ENCODE measurements around the gene RBM41. TPM values are rescaled to one million over a fixed set of nuclear protein-coding genes. Genes with fewer than 3 reads are reported as not detected.
A peak's percentile ranks its signal among the peaks of the same experiment; 100 is the strongest.
"Not testable (repeated sequence)": the region's sequence is repeated elsewhere in the genome, so short reads cannot be mapped to it uniquely, and the experiment has no call there.

RBM41 gene
- polyA plus RNA-seq, 1 donor from 2014 or later = 11.0 TPM

DNA sequence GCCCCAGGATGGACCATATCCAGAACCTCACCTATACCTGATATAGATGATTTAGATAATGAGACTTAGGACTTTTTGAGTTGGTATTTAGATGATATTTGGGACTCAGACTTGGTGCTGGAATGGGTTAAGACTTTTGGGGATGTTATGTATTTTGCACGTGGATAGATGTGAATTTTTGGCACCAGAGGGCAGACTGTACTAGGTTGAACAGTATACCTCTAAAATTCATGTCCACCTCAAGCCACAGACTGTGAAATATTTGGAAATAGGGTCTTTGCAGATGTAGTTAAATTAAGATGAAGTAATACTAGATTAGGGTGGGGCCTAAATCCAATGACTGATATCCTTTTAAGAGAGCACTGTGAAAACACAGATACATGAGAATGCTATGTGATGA is 15.6 kb downstream of the RBM41 start:
- H3K9ac ChIP-seq (ENCODE audit: low read length) = no peak overlapping the region
- no peaks in the 10 kb centered on the region for H3K9me3 ChIP-seq (ENCODE audit: low read length)
- TF ChIP-seq POLR2AphosphoS5 (IDR thresholded peaks at IDR 0.05) = no peak
- TF ChIP-seq RAD21 (conservative IDR thresholded peaks at IDR 0.05) = peak; percentile 17
- no peak overlapping the region for H3K4me2 ChIP-seq (ENCODE audit: low read length)
- no peaks in the 10 kb centered on the region for H4K20me1 ChIP-seq (ENCODE audit: insufficient read depth)
- H3F3A ChIP-seq (ENCODE audit: insufficient read depth, low read length, poor library complexity, severe bottlenecking) = no peaks in the 10 kb centered on the region
- H3K79me2 ChIP-seq (replicated peaks; ENCODE audit: insufficient read depth, low read length) = no peaks in the 10 kb centered on the region
- no peak overlapping the region for H3K27ac ChIP-seq (ENCODE audit: low read length)
- no peak overlapping the region for H2AFZ ChIP-seq (ENCODE audit: low read depth, low read length)
- no peaks in the 10 kb centered on the region for H3K27me3 ChIP-seq (ENCODE audit: insufficient read depth, low read depth, low read length)
- no peaks in the 10 kb centered on the region for H3K36me3 ChIP-seq (ENCODE audit: insufficient read depth, low read length)
- no peak overlapping the region for H3K4me3 ChIP-seq (ENCODE audit: low read length)
- H3K9me2 ChIP-seq (ENCODE audit: insufficient read depth, low read length) = no peaks in the 10 kb centered on the region

- no peak overlapping the region for H3K4me2 ChIP-seq (ENCODE audit: low read length)
Observed at GRCh38 chrX:107076158-107076557, 42.5 kb downstream of the RBM41 start.

GRCh38 chrX:107057731-107058130 is 60.9 kb downstream of the RBM41 start:
- not testable (repeated sequence) for H2AFZ ChIP-seq (ENCODE audit: low read depth, low read length); H3K36me3 ChIP-seq (ENCODE audit: insufficient read depth, low read length); H3F3A ChIP-seq (ENCODE audit: insufficient read depth, low read length, poor library complexity, severe bottlenecking); H3K9me3 ChIP-seq (ENCODE audit: low read length); H3K79me2 ChIP-seq (replicated peaks; ENCODE audit: insufficient read depth, low read length); H4K20me1 ChIP-seq (ENCODE audit: insufficient read depth); H3K9ac ChIP-seq (ENCODE audit: low read length); H3K9me2 ChIP-seq (ENCODE audit: insufficient read depth, low read length); H3K4me2 ChIP-seq (ENCODE audit: low read length); H3K27me3 ChIP-seq (ENCODE audit: insufficient read depth, low read depth, low read length); H3K4me3 ChIP-seq (ENCODE audit: low read length); H3K27ac ChIP-seq (ENCODE audit: low read length)

More at GRCh38 chrX:107076158-107076557, 42.5 kb downstream of the RBM41 start:
- no peaks in the 10 kb centered on the region for H3K9me3 ChIP-seq (ENCODE audit: low read length)
- H3K9ac ChIP-seq (ENCODE audit: low read length) = no peak overlapping the region
- H3K4me3 ChIP-seq (ENCODE audit: low read length) = no peak overlapping the region
- no peaks in the 10 kb centered on the region for H3K79me2 ChIP-seq (replicated peaks; ENCODE audit: insufficient read depth, low read length)
- no peak overlapping the region for H2AFZ ChIP-seq (ENCODE audit: low read depth, low read length)
- no peaks in the 10 kb centered on the region for H3K36me3 ChIP-seq (ENCODE audit: insufficient read depth, low read length)
- H4K20me1 ChIP-seq (ENCODE audit: insufficient read depth) = no peaks in the 10 kb centered on the region
- H3K27ac ChIP-seq (ENCODE audit: low read length) = no peak overlapping the region
- H3F3A ChIP-seq (ENCODE audit: insufficient read depth, low read length, poor library complexity, severe bottlenecking) = no peaks in the 10 kb centered on the region
- no peaks in the 10 kb centered on the region for H3K27me3 ChIP-seq (ENCODE audit: insufficient read depth, low read depth, low read length)
- no peaks in the 10 kb centered on the region for H3K9me2 ChIP-seq (ENCODE audit: insufficient read depth, low read length)
- TF ChIP-seq EZH2 (IDR thresholded peaks at IDR 0.05; ENCODE audit: borderline replicate concordance, insufficient read depth, low read length, poor library complexity, severe bottlenecking) (no peak), TAF1 (IDR thresholded peaks at IDR 0.05; ENCODE audit: low read depth) (no peak), POLR2AphosphoS5 (IDR thresholded peaks at IDR 0.05) (no peak), MXI1 (conservative IDR thresholded peaks at IDR 0.05; ENCODE audit: poor library complexity, severe bottlenecking) (no peak), CTCF (IDR thresholded peaks at IDR 0.05; ENCODE audit: poor library complexity, severe bottlenecking) (no peak), SMC3 (conservative IDR thresholded peaks at IDR 0.05; ENCODE audit: poor library complexity) (no peak), EP300 (conservative IDR thresholded peaks at IDR 0.05; ENCODE audit: poor library complexity, severe bottlenecking) (no peak), RAD21 (conservative IDR thresholded peaks at IDR 0.05) (no peak)
- TF ChIP-seq, protein P1, sequence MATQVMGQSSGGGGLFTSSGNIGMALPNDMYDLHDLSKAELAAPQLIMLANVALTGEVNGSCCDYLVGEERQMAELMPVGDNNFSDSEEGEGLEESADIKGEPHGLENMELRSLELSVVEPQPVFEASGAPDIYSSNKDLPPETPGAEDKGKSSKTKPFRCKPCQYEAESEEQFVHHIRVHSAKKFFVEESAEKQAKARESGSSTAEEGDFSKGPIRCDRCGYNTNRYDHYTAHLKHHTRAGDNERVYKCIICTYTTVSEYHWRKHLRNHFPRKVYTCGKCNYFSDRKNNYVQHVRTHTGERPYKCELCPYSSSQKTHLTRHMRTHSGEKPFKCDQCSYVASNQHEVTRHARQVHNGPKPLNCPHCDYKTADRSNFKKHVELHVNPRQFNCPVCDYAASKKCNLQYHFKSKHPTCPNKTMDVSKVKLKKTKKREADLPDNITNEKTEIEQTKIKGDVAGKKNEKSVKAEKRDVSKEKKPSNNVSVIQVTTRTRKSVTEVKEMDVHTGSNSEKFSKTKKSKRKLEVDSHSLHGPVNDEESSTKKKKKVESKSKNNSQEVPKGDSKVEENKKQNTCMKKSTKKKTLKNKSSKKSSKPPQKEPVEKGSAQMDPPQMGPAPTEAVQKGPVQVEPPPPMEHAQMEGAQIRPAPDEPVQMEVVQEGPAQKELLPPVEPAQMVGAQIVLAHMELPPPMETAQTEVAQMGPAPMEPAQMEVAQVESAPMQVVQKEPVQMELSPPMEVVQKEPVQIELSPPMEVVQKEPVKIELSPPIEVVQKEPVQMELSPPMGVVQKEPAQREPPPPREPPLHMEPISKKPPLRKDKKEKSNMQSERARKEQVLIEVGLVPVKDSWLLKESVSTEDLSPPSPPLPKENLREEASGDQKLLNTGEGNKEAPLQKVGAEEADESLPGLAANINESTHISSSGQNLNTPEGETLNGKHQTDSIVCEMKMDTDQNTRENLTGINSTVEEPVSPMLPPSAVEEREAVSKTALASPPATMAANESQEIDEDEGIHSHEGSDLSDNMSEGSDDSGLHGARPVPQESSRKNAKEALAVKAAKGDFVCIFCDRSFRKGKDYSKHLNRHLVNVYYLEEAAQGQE (IDR thresholded peaks at IDR 0.05; ENCODE audit: borderline replicate concordance) = no peak
